Spleen (tissue), 3 donors: ENCODE measurements around the gene SLC16A5.
"Not testable (repeated sequence)": the region's sequence is repeated elsewhere in the genome, so short reads cannot be mapped to it uniquely, and the experiment has no call there.

ENCODE experiments used
- POLR2A ChIP-seq, 3 donors: fragments of 450-650 bp; IDR thresholded peaks; one replicate each; pipeline ENCODE4 v1.5.1; 2017; ENCODE audit warnings: antibody characterized with exemption in 3 of 3, mild to moderate bottlenecking in 1 of 3
- POLR2AphosphoS5 ChIP-seq, 3 donors: sonication (generic); formaldehyde crosslinking; IDR thresholded peaks; one replicate each; pipeline ENCODE4 v1.5.1; 2017; ENCODE audit warnings: antibody characterized with exemption in 3 of 3

DNA sequence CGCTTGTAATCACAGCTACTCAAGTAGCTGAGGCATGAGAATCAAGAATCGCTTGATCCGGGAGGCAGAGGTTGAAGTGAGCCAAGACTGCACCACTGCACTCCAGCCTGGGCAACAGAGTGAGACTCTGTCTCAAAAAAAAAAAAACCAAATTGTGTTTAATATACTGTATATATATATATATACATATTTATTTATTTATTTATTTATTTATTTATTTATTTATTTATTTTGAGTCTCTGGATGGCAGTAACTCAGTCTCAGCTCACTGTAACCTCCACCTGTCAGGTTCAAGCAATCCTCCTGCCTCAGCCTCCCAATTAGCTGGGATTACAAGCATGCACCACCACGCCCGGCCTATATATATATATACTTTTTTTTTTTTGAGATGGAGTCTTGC is 14.8 kb upstream of the SLC16A5 start:
- TF ChIP-seq POLR2A, POLR2AphosphoS5 (IDR thresholded peaks at IDR 0.05): not testable (repeated sequence)
